HEK293 (cell line): ENCODE data around the gene SHISA6.
"Not testable (repeated sequence)": the region's sequence is repeated elsewhere in the genome, so short reads cannot be mapped to it uniquely, and the experiment has no call there.

Source experiments
- CTCF ChIA-PET: fragments of 350-600 bp; formaldehyde crosslinking; extraction: SDS; loops from one replicate; lab custom pipeline; 2021; ENCODE audit warnings: antibody characterized with exemption; lab: Yijun Ruan, JAX
- POLR2A ChIA-PET: fragments of 300-600 bp; formaldehyde crosslinking; extraction: SDS; loops from one replicate; lab custom pipeline; 2020; ENCODE audit warnings: antibody characterized with exemption, inconsistent platforms; lab: Yijun Ruan, JAX
- H3K27ac ChIP-seq: fragments of 200-500 bp; sonication (Bioruptor generic); 2 replicates; pipeline ENCODE4 v1.5.1; 2014; ENCODE audit warnings: low read depth, low read length, control low read depth, inconsistent platforms; ENCODE audit errors: extremely low read depth
- H3K36me3 ChIP-seq, 2 experiments: fragments of 200-500 bp in 1 of 2; sonication (Bioruptor generic) in 1 of 2; 1 replicate in 1 of 2; 2 replicates in 1 of 2; pipeline ENCODE4 v1.5.1; 2014 to 2017; ENCODE audit warnings: inconsistent platforms in 2 of 2, low read length in 2 of 2; ENCODE audit not compliant: control insufficient read depth in 2 of 2, insufficient read depth in 1 of 2
- H3K4me1 ChIP-seq: fragments of 200-500 bp; sonication (Bioruptor generic); 2 replicates; pipeline ENCODE4 v1.5.1; 2014; ENCODE audit warnings: mild to moderate bottlenecking, low read length, inconsistent platforms; ENCODE audit not compliant: control insufficient read depth, insufficient read depth
- H3K4me3 ChIP-seq: 2 replicates; pipeline ENCODE4 v1.5.1; 2011; ENCODE audit warnings: low read depth, mild to moderate bottlenecking, control low read depth, low read length, moderate library complexity
- H3K9me3 ChIP-seq: fragments of 200-500 bp; sonication (Bioruptor generic); 2 replicates; pipeline ENCODE4 v1.5.1; 2014; ENCODE audit warnings: low read depth, low read length, inconsistent platforms; ENCODE audit not compliant: control insufficient read depth, insufficient read depth
- ZNF114 ChIP-seq: fragments of 450-650 bp; formaldehyde crosslinking; IDR thresholded peaks from 2 replicates; pipeline ENCODE4 v1.5.0; 2017; ENCODE audit warnings: missing biosample characterization, missing genetic modification characterization
- ZNF175 ChIP-seq: fragments of 450-650 bp; formaldehyde crosslinking; IDR thresholded peaks from 2 replicates; pipeline ENCODE4 v1.5.1; 2016; ENCODE audit warnings: missing biosample characterization, missing genetic modification characterization
- ZNF184 ChIP-seq: fragments of 450-650 bp; IDR thresholded peaks from 2 replicates; pipeline ENCODE4 v1.5.1; 2018; ENCODE audit warnings: missing biosample characterization, mild to moderate bottlenecking, missing genetic modification characterization
- ZNF223 ChIP-seq: fragments of 450-650 bp; formaldehyde crosslinking; IDR thresholded peaks from 2 replicates; pipeline ENCODE4 v1.5.1; 2016; ENCODE audit warnings: missing biosample characterization, missing genetic modification characterization
- ZNF239 ChIP-seq: fragments of 450-650 bp; formaldehyde crosslinking; IDR thresholded peaks from 2 replicates; pipeline ENCODE4 v1.5.1; 2016; ENCODE audit warnings: missing biosample characterization, missing genetic modification characterization
- ZNF324 ChIP-seq: fragments of 450-650 bp; formaldehyde crosslinking; IDR thresholded peaks from 2 replicates; pipeline ENCODE4 v1.5.1; 2016; ENCODE audit warnings: missing biosample characterization, missing genetic modification characterization
- ZNF426 ChIP-seq: fragments of 450-650 bp; formaldehyde crosslinking; IDR thresholded peaks from 2 replicates; pipeline ENCODE4 v1.5.1; 2017; ENCODE audit warnings: missing biosample characterization, missing genetic modification characterization, mild to moderate bottlenecking, inconsistent platforms, moderate library complexity
- ZNF610 ChIP-seq: fragments of 450-650 bp; formaldehyde crosslinking; IDR thresholded peaks from 2 replicates; pipeline ENCODE4 v1.5.1; 2016; ENCODE audit warnings: missing biosample characterization, missing genetic modification characterization, borderline replicate concordance
- ZNF621 ChIP-seq: fragments of 450-650 bp; formaldehyde crosslinking; IDR thresholded peaks from 2 replicates; pipeline ENCODE4 v1.5.1; 2017; ENCODE audit warnings: missing biosample characterization, missing genetic modification characterization
- ZNF76 ChIP-seq: fragments of 450-650 bp; formaldehyde crosslinking; IDR thresholded peaks from 2 replicates; pipeline ENCODE4; 2016; ENCODE audit warnings: low read depth, missing biosample characterization, missing genetic modification characterization, borderline replicate concordance
- TF ChIP-seq, protein P1 (sequence below): fragments of 450-650 bp; formaldehyde crosslinking; IDR thresholded peaks from 2 replicates; pipeline ENCODE4 v1.5.0; 2017; ENCODE audit warnings: missing biosample characterization, missing genetic modification characterization, borderline replicate concordance
- TF ChIP-seq, protein P2 (sequence below): fragments of 450-650 bp; formaldehyde crosslinking; IDR thresholded peaks from 2 replicates; pipeline ENCODE4 v1.5.1; 2017; ENCODE audit warnings: missing biosample characterization, missing genetic modification characterization
- TF ChIP-seq, protein P3 (sequence below): fragments of 450-650 bp; formaldehyde crosslinking; optimal IDR thresholded peaks from 2 replicates; pipeline ENCODE3; 2016; ENCODE audit warnings: missing biosample characterization, mild to moderate bottlenecking, missing genetic modification characterization
- TF ChIP-seq, protein P4 (sequence below): fragments of 450-650 bp; formaldehyde crosslinking; IDR thresholded peaks from 2 replicates; pipeline ENCODE4 v1.5.1; 2016; ENCODE audit warnings: missing biosample characterization, missing genetic modification characterization, borderline replicate concordance

SHISA6 gene

DNA sequence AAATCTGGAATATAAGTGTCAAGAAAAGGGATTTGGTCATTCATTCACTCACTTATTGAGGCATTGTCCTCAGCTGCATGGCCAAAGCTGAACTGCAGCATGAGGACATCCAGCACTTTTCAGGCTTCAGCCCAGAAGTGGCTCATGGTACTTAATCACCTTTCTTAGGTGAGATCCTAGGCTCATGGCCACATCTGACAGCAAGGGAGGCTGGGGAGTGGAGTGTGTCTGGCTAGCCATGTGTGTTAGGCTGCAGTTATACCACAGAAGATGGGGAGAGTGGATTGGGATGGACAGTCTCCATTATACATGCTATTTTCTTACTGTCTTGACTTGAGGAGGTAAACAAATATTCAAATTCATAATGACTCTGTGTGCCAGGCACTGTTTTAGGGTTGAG, 68.8 kb downstream of the SHISA6 start (continued):
- TF ChIP-seq, protein P1, sequence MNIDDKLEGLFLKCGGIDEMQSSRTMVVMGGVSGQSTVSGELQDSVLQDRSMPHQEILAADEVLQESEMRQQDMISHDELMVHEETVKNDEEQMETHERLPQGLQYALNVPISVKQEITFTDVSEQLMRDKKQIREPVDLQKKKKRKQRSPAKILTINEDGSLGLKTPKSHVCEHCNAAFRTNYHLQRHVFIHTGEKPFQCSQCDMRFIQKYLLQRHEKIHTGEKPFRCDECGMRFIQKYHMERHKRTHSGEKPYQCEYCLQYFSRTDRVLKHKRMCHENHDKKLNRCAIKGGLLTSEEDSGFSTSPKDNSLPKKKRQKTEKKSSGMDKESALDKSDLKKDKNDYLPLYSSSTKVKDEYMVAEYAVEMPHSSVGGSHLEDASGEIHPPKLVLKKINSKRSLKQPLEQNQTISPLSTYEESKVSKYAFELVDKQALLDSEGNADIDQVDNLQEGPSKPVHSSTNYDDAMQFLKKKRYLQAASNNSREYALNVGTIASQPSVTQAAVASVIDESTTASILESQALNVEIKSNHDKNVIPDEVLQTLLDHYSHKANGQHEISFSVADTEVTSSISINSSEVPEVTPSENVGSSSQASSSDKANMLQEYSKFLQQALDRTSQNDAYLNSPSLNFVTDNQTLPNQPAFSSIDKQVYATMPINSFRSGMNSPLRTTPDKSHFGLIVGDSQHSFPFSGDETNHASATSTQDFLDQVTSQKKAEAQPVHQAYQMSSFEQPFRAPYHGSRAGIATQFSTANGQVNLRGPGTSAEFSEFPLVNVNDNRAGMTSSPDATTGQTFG (tag by site-specific recombination), result no peak
- TF ChIP-seq ZNF426 (no peak), ZNF184 (no peak), ZNF324 (tag by site-specific recombination) (no peak)

DNA sequence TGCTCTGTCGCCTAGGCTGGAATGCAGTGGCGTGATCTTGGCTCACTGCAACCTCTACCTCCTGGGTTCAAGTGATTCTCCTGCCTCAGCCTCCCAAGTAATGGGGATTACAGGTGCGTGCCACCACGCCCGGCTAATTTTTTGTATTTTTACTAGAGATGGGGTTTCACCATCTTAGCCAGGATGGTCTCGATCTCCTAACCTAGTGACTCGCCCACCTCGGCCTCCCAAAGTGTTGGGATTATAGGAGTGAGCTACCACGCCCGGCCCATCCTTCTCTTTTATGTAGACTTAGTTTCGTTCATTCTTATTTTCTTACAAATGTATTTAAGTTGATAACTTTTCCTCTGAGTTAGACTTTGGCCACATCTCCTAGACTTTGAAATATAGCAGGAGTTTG, 75.4 kb downstream of the SHISA6 start:
- H3K36me3 ChIP-seq, H3K27ac ChIP-seq, H3K4me1 ChIP-seq, H3K9me3 ChIP-seq, H3K4me3 ChIP-seq, CTCF ChIA-PET, POLR2A ChIA-PET: not testable (repeated sequence)

DNA sequence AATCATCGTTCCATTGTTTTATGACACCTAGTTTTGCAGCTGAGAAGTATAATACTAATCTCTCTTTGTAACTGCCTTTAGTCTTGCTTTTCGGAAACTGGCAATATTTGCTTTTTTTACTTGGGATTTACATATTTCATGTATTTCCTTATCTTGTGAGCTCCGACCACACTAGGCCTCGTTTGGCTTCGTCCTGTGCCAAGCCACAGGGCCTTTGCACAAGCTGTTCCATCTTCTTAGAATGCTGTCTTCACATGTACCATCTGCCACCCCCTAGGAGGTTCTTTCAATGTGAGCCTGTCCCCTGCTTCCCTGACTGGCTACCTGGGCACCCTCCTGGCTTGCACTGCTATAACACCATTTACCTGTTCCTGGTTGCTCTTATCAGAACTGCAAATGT, 77.2 kb downstream of the SHISA6 start:
- CTCF ChIA-PET, result interaction anchor here (0.8 kb wide), 1 partner anchor 531 kb away, joined by 3 read pairs; no protein-coding TSS in a partner anchor
- H3K4me1 ChIP-seq, result no peaks in the 10 kb centered on the region
- H3K27ac ChIP-seq, result no peak overlapping the region
- no peaks in the 10 kb centered on the region for H3K36me3 ChIP-seq
- H3K4me3 ChIP-seq, result no peak overlapping the region
- H3K9me3 ChIP-seq, result no peaks in the 10 kb centered on the region; the same call in 1 of the 2 replicates
- TF ChIP-seq, protein P2, sequence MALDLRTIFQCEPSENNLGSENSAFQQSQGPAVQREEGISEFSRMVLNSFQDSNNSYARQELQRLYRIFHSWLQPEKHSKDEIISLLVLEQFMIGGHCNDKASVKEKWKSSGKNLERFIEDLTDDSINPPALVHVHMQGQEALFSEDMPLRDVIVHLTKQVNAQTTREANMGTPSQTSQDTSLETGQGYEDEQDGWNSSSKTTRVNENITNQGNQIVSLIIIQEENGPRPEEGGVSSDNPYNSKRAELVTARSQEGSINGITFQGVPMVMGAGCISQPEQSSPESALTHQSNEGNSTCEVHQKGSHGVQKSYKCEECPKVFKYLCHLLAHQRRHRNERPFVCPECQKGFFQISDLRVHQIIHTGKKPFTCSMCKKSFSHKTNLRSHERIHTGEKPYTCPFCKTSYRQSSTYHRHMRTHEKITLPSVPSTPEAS (tag by site-specific recombination), result no peak
- no peak for TF ChIP-seq ZNF239 (tag by site-specific recombination)
- no peak for TF ChIP-seq ZNF610
- TF ChIP-seq ZNF114 (tag by site-specific recombination), result no peak
- TF ChIP-seq, protein P3, sequence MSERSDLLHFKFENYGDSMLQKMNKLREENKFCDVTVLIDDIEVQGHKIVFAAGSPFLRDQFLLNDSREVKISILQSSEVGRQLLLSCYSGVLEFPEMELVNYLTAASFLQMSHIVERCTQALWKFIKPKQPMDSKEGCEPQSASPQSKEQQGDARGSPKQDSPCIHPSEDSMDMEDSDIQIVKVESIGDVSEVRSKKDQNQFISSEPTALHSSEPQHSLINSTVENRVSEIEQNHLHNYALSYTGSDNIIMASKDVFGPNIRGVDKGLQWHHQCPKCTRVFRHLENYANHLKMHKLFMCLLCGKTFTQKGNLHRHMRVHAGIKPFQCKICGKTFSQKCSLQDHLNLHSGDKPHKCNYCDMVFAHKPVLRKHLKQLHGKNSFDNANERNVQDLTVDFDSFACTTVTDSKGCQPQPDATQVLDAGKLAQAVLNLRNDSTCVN (tag by site-specific recombination), result no peak
- TF ChIP-seq ZNF223, result no peak
- TF ChIP-seq ZNF76 (tag by site-specific recombination), result no peak
- TF ChIP-seq, protein P4, sequence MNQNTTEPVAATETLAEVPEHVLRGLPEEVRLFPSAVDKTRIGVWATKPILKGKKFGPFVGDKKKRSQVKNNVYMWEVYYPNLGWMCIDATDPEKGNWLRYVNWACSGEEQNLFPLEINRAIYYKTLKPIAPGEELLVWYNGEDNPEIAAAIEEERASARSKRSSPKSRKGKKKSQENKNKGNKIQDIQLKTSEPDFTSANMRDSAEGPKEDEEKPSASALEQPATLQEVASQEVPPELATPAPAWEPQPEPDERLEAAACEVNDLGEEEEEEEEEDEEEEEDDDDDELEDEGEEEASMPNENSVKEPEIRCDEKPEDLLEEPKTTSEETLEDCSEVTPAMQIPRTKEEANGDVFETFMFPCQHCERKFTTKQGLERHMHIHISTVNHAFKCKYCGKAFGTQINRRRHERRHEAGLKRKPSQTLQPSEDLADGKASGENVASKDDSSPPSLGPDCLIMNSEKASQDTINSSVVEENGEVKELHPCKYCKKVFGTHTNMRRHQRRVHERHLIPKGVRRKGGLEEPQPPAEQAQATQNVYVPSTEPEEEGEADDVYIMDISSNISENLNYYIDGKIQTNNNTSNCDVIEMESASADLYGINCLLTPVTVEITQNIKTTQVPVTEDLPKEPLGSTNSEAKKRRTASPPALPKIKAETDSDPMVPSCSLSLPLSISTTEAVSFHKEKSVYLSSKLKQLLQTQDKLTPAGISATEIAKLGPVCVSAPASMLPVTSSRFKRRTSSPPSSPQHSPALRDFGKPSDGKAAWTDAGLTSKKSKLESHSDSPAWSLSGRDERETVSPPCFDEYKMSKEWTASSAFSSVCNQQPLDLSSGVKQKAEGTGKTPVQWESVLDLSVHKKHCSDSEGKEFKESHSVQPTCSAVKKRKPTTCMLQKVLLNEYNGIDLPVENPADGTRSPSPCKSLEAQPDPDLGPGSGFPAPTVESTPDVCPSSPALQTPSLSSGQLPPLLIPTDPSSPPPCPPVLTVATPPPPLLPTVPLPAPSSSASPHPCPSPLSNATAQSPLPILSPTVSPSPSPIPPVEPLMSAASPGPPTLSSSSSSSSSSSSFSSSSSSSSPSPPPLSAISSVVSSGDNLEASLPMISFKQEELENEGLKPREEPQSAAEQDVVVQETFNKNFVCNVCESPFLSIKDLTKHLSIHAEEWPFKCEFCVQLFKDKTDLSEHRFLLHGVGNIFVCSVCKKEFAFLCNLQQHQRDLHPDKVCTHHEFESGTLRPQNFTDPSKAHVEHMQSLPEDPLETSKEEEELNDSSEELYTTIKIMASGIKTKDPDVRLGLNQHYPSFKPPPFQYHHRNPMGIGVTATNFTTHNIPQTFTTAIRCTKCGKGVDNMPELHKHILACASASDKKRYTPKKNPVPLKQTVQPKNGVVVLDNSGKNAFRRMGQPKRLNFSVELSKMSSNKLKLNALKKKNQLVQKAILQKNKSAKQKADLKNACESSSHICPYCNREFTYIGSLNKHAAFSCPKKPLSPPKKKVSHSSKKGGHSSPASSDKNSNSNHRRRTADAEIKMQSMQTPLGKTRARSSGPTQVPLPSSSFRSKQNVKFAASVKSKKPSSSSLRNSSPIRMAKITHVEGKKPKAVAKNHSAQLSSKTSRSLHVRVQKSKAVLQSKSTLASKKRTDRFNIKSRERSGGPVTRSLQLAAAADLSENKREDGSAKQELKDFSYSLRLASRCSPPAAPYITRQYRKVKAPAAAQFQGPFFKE (tag by site-specific recombination), result no peak
- no peak for TF ChIP-seq ZNF175
- TF ChIP-seq ZNF621, result no peak
- POLR2A ChIA-PET, result no interaction called here
